SK-N-SH treated with all-trans-retinoic acid at 6 μM for 48 hours (cell line): ENCODE data around the gene CA11.

Source experiments
- ATAC-seq: fragments of 200-7000 bp; cut with Tn5 transposase; 3 replicates; pipeline ENCODE4 v1.9.1; 2020; ENCODE audit warnings: mild to moderate bottlenecking, moderate library complexity
- ARNTL ChIP-seq: fragments of 450-650 bp; formaldehyde crosslinking; IDR thresholded peaks from 2 replicates; pipeline ENCODE4 v1.5.0; 2020; ENCODE audit warnings: low read depth, mild to moderate bottlenecking, moderate library complexity, borderline replicate concordance
- CSDC2 ChIP-seq: fragments of 250-450 bp; sonication (Bioruptor Pico); IDR thresholded peaks from 2 replicates; pipeline ENCODE4 v1.5.0; 2020; ENCODE audit warnings: mild to moderate bottlenecking, moderate library complexity
- ESRRG ChIP-seq: fragments of 250-450 bp; sonication (Bioruptor Pico); IDR thresholded peaks from 2 replicates; pipeline ENCODE4 v1.6.1; 2021; ENCODE audit warnings: mild to moderate bottlenecking
- GLIS3 ChIP-seq: fragments of 250-450 bp; sonication (Bioruptor Pico); IDR thresholded peaks from 2 replicates; pipeline ENCODE4 v1.5.0; 2020; ENCODE audit warnings: mild to moderate bottlenecking, moderate library complexity
- ISL1 ChIP-seq: fragments of 250-450 bp; sonication (Bioruptor Pico); IDR thresholded peaks from 2 replicates; pipeline ENCODE4 v2.1.2; 2022; ENCODE audit warnings: mild to moderate bottlenecking, moderate library complexity
- OSR1 ChIP-seq: fragments of 250-450 bp; sonication (Bioruptor Pico); IDR thresholded peaks from 2 replicates; pipeline ENCODE4 v1.8.0; 2022; ENCODE audit warnings: moderate library complexity, mild to moderate bottlenecking, inconsistent platforms
- PATZ1 ChIP-seq: fragments of 250-450 bp; sonication (Bioruptor Pico); IDR thresholded peaks from 2 replicates; pipeline ENCODE4 v1.8.0; 2020; ENCODE audit warnings: mild to moderate bottlenecking, moderate library complexity, borderline replicate concordance
- POU6F1 ChIP-seq: fragments of 250-450 bp; sonication (Bioruptor Pico); IDR thresholded peaks from 2 replicates; pipeline ENCODE4 v1.8.0; 2021; ENCODE audit warnings: low read depth, mild to moderate bottlenecking, moderate library complexity, borderline replicate concordance
- PPARA ChIP-seq: fragments of 250-450 bp; sonication (Bioruptor Pico); IDR thresholded peaks from 2 replicates; pipeline ENCODE4 v1.5.0; 2020; ENCODE audit warnings: mild to moderate bottlenecking, borderline replicate concordance
- RARB ChIP-seq: fragments of 250-450 bp; sonication (Bioruptor Pico); IDR thresholded peaks from 2 replicates; pipeline ENCODE4 v1.8.0; 2021; ENCODE audit warnings: mild to moderate bottlenecking, moderate library complexity
- SNAI2 ChIP-seq: fragments of 250-450 bp; sonication (Bioruptor Pico); IDR thresholded peaks from 2 replicates; pipeline ENCODE4 v1.5.0; 2020; ENCODE audit warnings: mild to moderate bottlenecking, moderate library complexity
- TCF4 ChIP-seq: fragments of 250-450 bp; sonication (Bioruptor Pico); IDR thresholded peaks from 2 replicates; pipeline ENCODE4 v1.8.0; 2021; ENCODE audit warnings: mild to moderate bottlenecking, moderate library complexity, borderline replicate concordance
- TOX ChIP-seq: fragments of 250-450 bp; sonication (Bioruptor Pico); IDR thresholded peaks from 2 replicates; pipeline ENCODE4 v1.8.0; 2021; ENCODE audit warnings: mild to moderate bottlenecking, moderate library complexity, borderline replicate concordance
- ZC3H10 ChIP-seq: fragments of 250-450 bp; sonication (Bioruptor Pico); IDR thresholded peaks from 2 replicates; pipeline ENCODE4 v1.5.1; 2021; ENCODE audit warnings: mild to moderate bottlenecking, moderate library complexity
- ZFP3 ChIP-seq: fragments of 250-450 bp; sonication (Bioruptor Pico); IDR thresholded peaks from 2 replicates; pipeline ENCODE4 v1.5.0; 2020; ENCODE audit warnings: mild to moderate bottlenecking, moderate library complexity
- ZNF565 ChIP-seq: fragments of 450-650 bp; formaldehyde crosslinking; conservative IDR thresholded peaks from 2 replicates; pipeline ENCODE4 v1.5.0; 2020; ENCODE audit warnings: low read depth, mild to moderate bottlenecking, moderate library complexity
- ZNF70 ChIP-seq: fragments of 450-650 bp; formaldehyde crosslinking; IDR thresholded peaks from 2 replicates; pipeline ENCODE4 v1.5.0; 2020; ENCODE audit warnings: mild to moderate bottlenecking, moderate library complexity
- ZNF8 ChIP-seq: fragments of 450-650 bp; formaldehyde crosslinking; IDR thresholded peaks from 2 replicates; pipeline ENCODE4 v1.5.0; 2020; ENCODE audit warnings: mild to moderate bottlenecking, moderate library complexity
- TF ChIP-seq, protein P1 (sequence below): fragments of 250-450 bp; sonication (Bioruptor Pico); IDR thresholded peaks from 2 replicates; pipeline ENCODE4 v1.5.0; 2020; ENCODE audit warnings: mild to moderate bottlenecking, moderate library complexity
- TF ChIP-seq, protein P2 (sequence below): fragments of 250-450 bp; sonication (Bioruptor Pico); IDR thresholded peaks from 2 replicates; pipeline ENCODE4 v1.5.1; 2020; ENCODE audit warnings: low read depth, mild to moderate bottlenecking, moderate library complexity

Gene CA11

GRCh38 chr19:48644839-48645619, 958 bp downstream of the CA11 start:
- peak; percentile 78 for ATAC-seq
- TF ChIP-seq ARNTL (CRISPR knock-in tag) (no peak), GLIS3 (CRISPR knock-in tag) (no peak), RARB (CRISPR knock-in tag) (no peak), ISL1 (CRISPR knock-in tag) (no peak), ZFP3 (CRISPR knock-in tag) (peak; percentile 76), PATZ1 (CRISPR knock-in tag) (no peak), CSDC2 (CRISPR knock-in tag) (no peak), TCF4 (CRISPR knock-in tag) (no peak)
- TF ChIP-seq, protein P1, sequence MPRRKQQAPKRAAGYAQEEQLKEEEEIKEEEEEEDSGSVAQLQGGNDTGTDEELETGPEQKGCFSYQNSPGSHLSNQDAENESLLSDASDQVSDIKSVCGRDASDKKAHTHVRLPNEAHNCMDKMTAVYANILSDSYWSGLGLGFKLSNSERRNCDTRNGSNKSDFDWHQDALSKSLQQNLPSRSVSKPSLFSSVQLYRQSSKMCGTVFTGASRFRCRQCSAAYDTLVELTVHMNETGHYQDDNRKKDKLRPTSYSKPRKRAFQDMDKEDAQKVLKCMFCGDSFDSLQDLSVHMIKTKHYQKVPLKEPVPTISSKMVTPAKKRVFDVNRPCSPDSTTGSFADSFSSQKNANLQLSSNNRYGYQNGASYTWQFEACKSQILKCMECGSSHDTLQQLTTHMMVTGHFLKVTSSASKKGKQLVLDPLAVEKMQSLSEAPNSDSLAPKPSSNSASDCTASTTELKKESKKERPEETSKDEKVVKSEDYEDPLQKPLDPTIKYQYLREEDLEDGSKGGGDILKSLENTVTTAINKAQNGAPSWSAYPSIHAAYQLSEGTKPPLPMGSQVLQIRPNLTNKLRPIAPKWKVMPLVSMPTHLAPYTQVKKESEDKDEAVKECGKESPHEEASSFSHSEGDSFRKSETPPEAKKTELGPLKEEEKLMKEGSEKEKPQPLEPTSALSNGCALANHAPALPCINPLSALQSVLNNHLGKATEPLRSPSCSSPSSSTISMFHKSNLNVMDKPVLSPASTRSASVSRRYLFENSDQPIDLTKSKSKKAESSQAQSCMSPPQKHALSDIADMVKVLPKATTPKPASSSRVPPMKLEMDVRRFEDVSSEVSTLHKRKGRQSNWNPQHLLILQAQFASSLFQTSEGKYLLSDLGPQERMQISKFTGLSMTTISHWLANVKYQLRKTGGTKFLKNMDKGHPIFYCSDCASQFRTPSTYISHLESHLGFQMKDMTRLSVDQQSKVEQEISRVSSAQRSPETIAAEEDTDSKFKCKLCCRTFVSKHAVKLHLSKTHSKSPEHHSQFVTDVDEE (CRISPR knock-in tag): peak; percentile 73; the same call in 1 of the 2 replicates
- TF ChIP-seq, protein P2, sequence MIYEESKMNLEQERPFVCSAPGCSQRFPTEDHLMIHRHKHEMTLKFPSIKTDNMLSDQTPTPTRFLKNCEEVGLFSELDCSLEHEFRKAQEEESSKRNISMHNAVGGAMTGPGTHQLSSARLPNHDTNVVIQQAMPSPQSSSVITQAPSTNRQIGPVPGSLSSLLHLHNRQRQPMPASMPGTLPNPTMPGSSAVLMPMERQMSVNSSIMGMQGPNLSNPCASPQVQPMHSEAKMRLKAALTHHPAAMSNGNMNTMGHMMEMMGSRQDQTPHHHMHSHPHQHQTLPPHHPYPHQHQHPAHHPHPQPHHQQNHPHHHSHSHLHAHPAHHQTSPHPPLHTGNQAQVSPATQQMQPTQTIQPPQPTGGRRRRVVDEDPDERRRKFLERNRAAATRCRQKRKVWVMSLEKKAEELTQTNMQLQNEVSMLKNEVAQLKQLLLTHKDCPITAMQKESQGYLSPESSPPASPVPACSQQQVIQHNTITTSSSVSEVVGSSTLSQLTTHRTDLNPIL (CRISPR knock-in tag): no peak

- TF ChIP-seq PATZ1 (CRISPR knock-in tag) (no peak), SNAI2 (CRISPR knock-in tag) (no peak), ISL1 (CRISPR knock-in tag) (no peak), PPARA (CRISPR knock-in tag) (no peak), TCF4 (CRISPR knock-in tag) (no peak), CSDC2 (CRISPR knock-in tag) (no peak), OSR1 (CRISPR knock-in tag) (no peak), ZNF8 (CRISPR knock-in tag) (no peak), POU6F1 (CRISPR knock-in tag) (no peak), ZNF70 (no peak), ZC3H10 (CRISPR knock-in tag) (no peak), RARB (CRISPR knock-in tag) (no peak), GLIS3 (CRISPR knock-in tag) (no peak), ESRRG (no peak), TOX (CRISPR knock-in tag) (no peak), ARNTL (CRISPR knock-in tag) (no peak), ZNF565 (CRISPR knock-in tag) (no peak)
- TF ChIP-seq, protein P1 (CRISPR knock-in tag): no peak
- TF ChIP-seq, protein P2 (CRISPR knock-in tag): no peak
- no peak for ATAC-seq
Observed at GRCh38 chr19:48644355-48644754, 1.6 kb downstream of the CA11 start.
